K562 (cell line): ENCODE data around the gene AAGAB.

ENCODE experiments used
- BRF2 ChIP-seq: IDR thresholded peaks from 3 replicates; pipeline ENCODE4 v1.6.1; 2011; ENCODE audit warnings: borderline replicate concordance, mild to moderate bottlenecking; ENCODE audit not compliant: insufficient read length, insufficient read depth
- CTCF ChIP-seq, 3 experiments: IDR thresholded peaks in 2 of 3; conservative IDR thresholded peaks in 1 of 3; 2 replicates each; pipeline ENCODE4 v1.5.1; 2011 to 2012; ENCODE audit warnings: low read length in 3 of 3, mild to moderate bottlenecking in 3 of 3, control low read depth in 2 of 3, improper control_type of control experiment in 1 of 3, inconsistent platforms in 1 of 3, low read depth in 1 of 3, mixed read lengths in 1 of 3, moderate library complexity in 1 of 3; ENCODE audit not compliant: insufficient read depth in 2 of 3
- GMEB1 ChIP-seq: fragments of 250-450 bp; sonication (Bioruptor Pico); IDR thresholded peaks from 2 replicates; pipeline ENCODE4 v1.4.0; 2020; ENCODE audit warnings: mild to moderate bottlenecking
- KAT7 ChIP-seq: sonication (generic); formaldehyde crosslinking; IDR thresholded peaks from 2 replicates; pipeline ENCODE4 v1.8.0; 2022; ENCODE audit warnings: missing genetic modification reagents, mild to moderate bottlenecking, borderline replicate concordance
- POLR2AphosphoS2 ChIP-seq: IDR thresholded peaks from 2 replicates; pipeline ENCODE4 v1.6.1; 2012; ENCODE audit warnings: low read length, improper control_type of control experiment
- PRMT5 ChIP-seq: sonication (generic); formaldehyde crosslinking; IDR thresholded peaks from 2 replicates; pipeline ENCODE4 v1.5.0; 2020; ENCODE audit warnings: missing genetic modification reagents
- RAD21 ChIP-seq, 2 experiments: fragments of 250-450 bp in 1 of 2; fragments of 450-650 bp in 1 of 2; sonication (Bioruptor Pico) in 1 of 2; formaldehyde crosslinking in 1 of 2; IDR thresholded peaks in 1 of 2; conservative IDR thresholded peaks in 1 of 2; 2 replicates each; pipeline versions ENCODE4 v1.4.0 to v1.8.0; 2020 to 2022; ENCODE audit warnings: mild to moderate bottlenecking in 2 of 2, moderate library complexity in 1 of 2
- SP1 ChIP-seq: sonication (generic); formaldehyde crosslinking; IDR thresholded peaks from 2 replicates; pipeline ENCODE4 v1.8.1; 2022; ENCODE audit warnings: mild to moderate bottlenecking, missing genetic modification reagents
- ZNF232 ChIP-seq: sonication (generic); formaldehyde crosslinking; IDR thresholded peaks from 2 replicates; pipeline ENCODE4 v1.8.0; 2022; ENCODE audit warnings: mild to moderate bottlenecking, missing genetic modification reagents
- ZNF274 ChIP-seq: IDR thresholded peaks from 2 replicates; pipeline ENCODE4 v1.6.1; 2011; ENCODE audit warnings: low read depth, mild to moderate bottlenecking, low read length, moderate library complexity, borderline replicate concordance

GRCh38 chr15:67215102-67215501, 39.4 kb downstream of the AAGAB start:
- TF ChIP-seq POLR2AphosphoS2 (no peak), GMEB1 (CRISPR knock-in tag) (no peak), PRMT5 (CRISPR knock-in tag) (no peak), RAD21 (CRISPR knock-in tag; conservative IDR thresholded peaks at IDR 0.05 in 1 of 2, IDR thresholded peaks at IDR 0.05 in 1 of 2) (no peak), CTCF (IDR thresholded peaks at IDR 0.05 in 2 of 3, conservative IDR thresholded peaks at IDR 0.05 in 1 of 3; ENCODE audit: insufficient read depth in 2 of 3, low read depth in 1 of 3, low read length in 3 of 3) (no peak), SP1 (CRISPR knock-in tag) (no peak), BRF2 (no peak), ZNF274 (no peak), ZNF232 (CRISPR knock-in tag) (no peak), KAT7 (CRISPR knock-in tag) (no peak)
